Endothelial cell of umbilical vein (primary cell): ENCODE results near the gene CYCS. TPM values are rescaled to one million over a fixed set of nuclear protein-coding genes. Genes with fewer than 3 reads are reported as not detected.

ENCODE experiments used
- BruUV-seq: library from RNA; stranded (reverse); fragments of 400-500 nt; replicated peaks from 2 replicates; lab custom pipeline; 2021; lab: Mats Ljungman, UMichigan
- CTCF ChIA-PET: fragments of 300-600, 350-600 bp; sonication (Branson Sonifier 250); formaldehyde crosslinking; loops from one replicate; lab custom pipeline; 2021; ENCODE audit warnings: antibody characterized with exemption, inconsistent platforms; lab: Charles Lee
- POLR2A ChIA-PET: fragments of 300-600, 350-600 bp; sonication (Branson Sonifier 250); formaldehyde crosslinking; loops from one replicate; lab custom pipeline; 2021; ENCODE audit warnings: antibody characterized with exemption, inconsistent platforms; lab: Charles Lee
- DNase-seq: peaks from one replicate; pipeline ENCODE4 v3.0.0-alpha.2; 2011; ENCODE audit warnings: low read depth, low spot score
- FAIRE-seq: peaks from 2 replicates; lab custom pipeline; 2011; peaks lifted over from hg19 to GRCh38; lab: Jason Lieb, UNC
- H2AFZ ChIP-seq: 2 replicates; pipeline ENCODE4 v1.6.0; 2012; ENCODE audit warnings: low read depth, low read length, control low read depth, inconsistent platforms
- H3K27ac ChIP-seq: 2 replicates; pipeline ENCODE4 v1.5.1; 2011; ENCODE audit warnings: low read depth, mild to moderate bottlenecking, control low read depth, low read length, moderate library complexity; ENCODE audit not compliant: insufficient read depth
- H3K27me3 ChIP-seq, 2 experiments: 2 replicates each; pipeline versions ENCODE4 v1.6.0 to v1.6.1; 2011; ENCODE audit warnings: low read length in 2 of 2, mixed read lengths in 1 of 2; ENCODE audit not compliant: control insufficient read depth in 2 of 2, insufficient read depth in 2 of 2
- H3K36me3 ChIP-seq, 2 experiments: 2 replicates in 1 of 2; 3 replicates in 1 of 2; pipeline ENCODE4 v1.5.1; 2011; ENCODE audit warnings: low read length in 2 of 2, mild to moderate bottlenecking in 1 of 2, moderate library complexity in 1 of 2; ENCODE audit not compliant: control insufficient read depth in 2 of 2, insufficient read depth in 2 of 2; ENCODE audit errors: extremely low read depth in 1 of 2
- H3K4me1 ChIP-seq: 3 replicates; pipeline ENCODE4 v1.5.1; 2011; ENCODE audit warnings: mild to moderate bottlenecking, low read length; ENCODE audit not compliant: control insufficient read depth, insufficient read depth; ENCODE audit errors: extremely low read depth
- H3K4me2 ChIP-seq: 2 replicates; pipeline ENCODE4 v1.6.1; 2011; ENCODE audit warnings: low read length, control low read depth, mixed read lengths; ENCODE audit not compliant: insufficient read depth
- H3K4me3 ChIP-seq, 3 experiments: fragments of 200-600 bp in 1 of 3; sonication (generic), shearing (Covaris generic) in 1 of 3; replicated peaks in 1 of 3; 2 replicates each; pipeline ENCODE4 v1.5.1; 2011 to 2016; ENCODE audit warnings: control low read depth in 3 of 3, low read length in 3 of 3, mild to moderate bottlenecking in 2 of 3, inconsistent platforms in 1 of 3, low read depth in 1 of 3, moderate library complexity in 1 of 3; ENCODE audit not compliant: insufficient read depth in 1 of 3
- H3K79me2 ChIP-seq: 2 replicates; pipeline ENCODE4 v1.6.0; 2012; ENCODE audit warnings: low read length, inconsistent platforms; ENCODE audit not compliant: control insufficient read depth, insufficient read depth
- H3K9ac ChIP-seq: replicated peaks from 2 replicates; pipeline ENCODE3; 2011; ENCODE audit warnings: low read length, control low read depth; ENCODE audit not compliant: insufficient read depth; ENCODE audit errors: extremely low read depth
- H3K9me1 ChIP-seq: replicated peaks from 3 replicates; pipeline ENCODE4 v1.6.0; 2011; ENCODE audit warnings: mild to moderate bottlenecking, low read length; ENCODE audit not compliant: control insufficient read depth, insufficient read depth; ENCODE audit errors: extremely low read depth
- H3K9me3 ChIP-seq: replicated peaks from 2 replicates; pipeline ENCODE4 v1.5.1; 2012; ENCODE audit warnings: low read length, inconsistent platforms; ENCODE audit not compliant: control insufficient read depth, insufficient read depth
- H4K20me1 ChIP-seq: replicated peaks from 2 replicates; pipeline ENCODE3; 2011; ENCODE audit warnings: mild to moderate bottlenecking, low read length; ENCODE audit not compliant: control insufficient read depth, insufficient read depth; ENCODE audit errors: extremely low read depth
- EZH2 ChIP-seq: IDR thresholded peaks from 2 replicates; pipeline ENCODE4 v1.6.1; 2012; ENCODE audit warnings: borderline replicate concordance, low read depth, mild to moderate bottlenecking, moderate library complexity, low read length, inconsistent platforms; ENCODE audit not compliant: severe bottlenecking
- FOS ChIP-seq: IDR thresholded peaks from 2 replicates; pipeline ENCODE4 v1.6.1; 2011; ENCODE audit warnings: mild to moderate bottlenecking, low read length, moderate library complexity, borderline replicate concordance; ENCODE audit not compliant: insufficient read depth
- GATA2 ChIP-seq: IDR thresholded peaks from 2 replicates; pipeline ENCODE4 v1.7.0; 2011; ENCODE audit warnings: low read depth, mild to moderate bottlenecking, moderate library complexity, mixed read lengths, low read length; ENCODE audit not compliant: insufficient read length, insufficient read depth
- JUN ChIP-seq: IDR thresholded peaks from 2 replicates; pipeline ENCODE4 v1.6.1; 2011; ENCODE audit warnings: borderline replicate concordance, low read depth; ENCODE audit not compliant: insufficient read length, insufficient read depth
- POLR2A ChIP-seq: IDR thresholded peaks from 2 replicates; pipeline ENCODE4 v1.6.1; 2012; ENCODE audit warnings: low read depth, mild to moderate bottlenecking, control low read depth, low read length
- POLR2AphosphoS5 ChIP-seq: IDR thresholded peaks from 2 replicates; pipeline ENCODE4 v1.6.1; 2012; ENCODE audit warnings: low read depth, mild to moderate bottlenecking, control low read depth, low read length, moderate library complexity; ENCODE audit not compliant: insufficient read depth
- dilution Hi-C: fragments of 300-500 bp; cut with MboI; formaldehyde crosslinking; loops from one replicate; pipeline ENCODE4 v1.15.0; 2019; ENCODE audit warnings: low sequenced_read_pairs; ENCODE audit not compliant: extremely low pct_ligation_motif_present
- intact Hi-C: fragments of 100-400 bp; cut with micrococcal nuclease; formaldehyde crosslinking; loops from one replicate; pipeline ENCODE4 v1.10.0; 2022
- polyA plus RNA-seq, 4 experiments: library from polyadenylated mRNA; depleted of rRNA in 3 of 4; stranded (reverse) in 3 of 4; unstranded in 1 of 4; fragments of >200 nt; gene quantifications; 2 replicates each; pipeline versions ENCODE4 v1.2.1 to v1.2.3, GENCODE V29; 2011 to 2012; ENCODE audit warnings: missing spikeins in 1 of 4
- total RNA-seq: library from RNA; stranded (reverse); gene quantifications from 2 replicates; pipeline ENCODE4 v1.2.3, GENCODE V29; 2021
- TF ChIP-seq, protein P1 (sequence below), 2 donors: IDR thresholded peaks; 1 replicate in 1 of 2; 2 replicates in 1 of 2; pipeline ENCODE4 v1.5.1; 2011; ENCODE audit warnings: low read length in 2 of 2, mild to moderate bottlenecking in 2 of 2, moderate library complexity in 2 of 2, control low read depth in 1 of 2, inconsistent platforms in 1 of 2, low read depth in 1 of 2; ENCODE audit not compliant: insufficient read depth in 1 of 2; ENCODE audit errors: extremely low read depth in 1 of 2
- TF ChIP-seq, protein P2 (sequence below): IDR thresholded peaks from 2 replicates; pipeline ENCODE4 v1.6.1; 2011; ENCODE audit not compliant: insufficient read depth, insufficient read length

CYCS gene
- total and polyA plus RNA-seq, 2 donors (not counting 3 experiments of a cell fraction or from before 2014, with no cell fraction given): 21.4 to 134 TPM

DNA sequence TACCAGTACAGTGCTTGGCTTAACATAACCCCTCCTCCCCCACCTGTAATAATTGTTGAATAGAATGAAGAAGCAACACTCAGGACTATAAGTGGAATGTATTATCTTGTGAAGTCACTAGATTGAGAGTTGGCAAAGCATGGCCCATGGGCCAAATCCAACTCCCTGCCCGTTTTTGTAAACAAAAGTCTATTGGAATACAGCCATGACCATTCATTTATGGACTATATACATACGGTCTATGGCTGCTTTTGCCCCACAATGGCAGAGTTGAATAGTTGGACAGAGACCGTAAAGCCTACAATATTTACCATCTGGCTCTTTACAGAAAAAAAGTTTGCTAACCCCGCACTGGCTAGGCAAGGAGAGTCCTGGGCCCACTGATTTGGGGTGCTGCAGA, 48.1 kb upstream of the CYCS start:
- CTCF ChIA-PET: no interaction called here
- no TSS peak for BruUV-seq
- dilution Hi-C loops: no loop called here

DNA sequence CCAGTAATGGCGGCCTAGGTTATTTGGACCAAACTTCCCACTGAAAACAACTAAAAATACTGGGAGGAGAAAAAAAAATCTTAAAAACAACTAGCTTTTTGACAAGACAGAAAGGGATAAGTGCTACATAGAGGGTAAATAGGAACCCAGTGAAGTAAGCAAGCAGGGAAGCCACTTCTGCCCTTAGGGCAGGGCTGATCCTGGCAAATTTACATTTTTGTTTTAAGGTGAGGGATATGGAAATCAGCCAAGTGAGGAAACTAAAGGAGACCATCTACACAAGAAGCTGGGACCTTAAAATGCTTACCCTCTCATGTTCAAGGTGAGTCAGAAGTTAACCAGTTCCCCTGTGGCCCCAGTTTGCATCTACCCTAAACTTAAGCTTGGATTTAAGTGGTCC, 46.5 kb upstream of the CYCS start:
- Histone ChIP-seq H4K20me1 (no peaks in the 10 kb centered on the region), H3K27ac (no peak overlapping the region), H3K4me1 (no peaks in the 10 kb centered on the region), H2AFZ (no peak overlapping the region), H3K79me2 (no peaks in the 10 kb centered on the region), H3K27me3 (no peaks in the 10 kb centered on the region), H3K4me3 (no peak overlapping the region), H3K9me1 (no peaks in the 10 kb centered on the region), H3K9me3 (no peaks in the 10 kb centered on the region), H3K36me3 (no peaks in the 10 kb centered on the region), H3K4me2 (no peak overlapping the region), H3K9ac (no peak overlapping the region)
- dilution Hi-C loops (no loop called here), intact Hi-C loops (no loop called here)
- POLR2A ChIA-PET: no interaction called here
- FAIRE-seq (no peak), DNase-seq (no peak)
- BruUV-seq: no TSS peak
- TF ChIP-seq POLR2AphosphoS5: no peak
- no peak for TF ChIP-seq POLR2A
- TF ChIP-seq, protein P1, sequence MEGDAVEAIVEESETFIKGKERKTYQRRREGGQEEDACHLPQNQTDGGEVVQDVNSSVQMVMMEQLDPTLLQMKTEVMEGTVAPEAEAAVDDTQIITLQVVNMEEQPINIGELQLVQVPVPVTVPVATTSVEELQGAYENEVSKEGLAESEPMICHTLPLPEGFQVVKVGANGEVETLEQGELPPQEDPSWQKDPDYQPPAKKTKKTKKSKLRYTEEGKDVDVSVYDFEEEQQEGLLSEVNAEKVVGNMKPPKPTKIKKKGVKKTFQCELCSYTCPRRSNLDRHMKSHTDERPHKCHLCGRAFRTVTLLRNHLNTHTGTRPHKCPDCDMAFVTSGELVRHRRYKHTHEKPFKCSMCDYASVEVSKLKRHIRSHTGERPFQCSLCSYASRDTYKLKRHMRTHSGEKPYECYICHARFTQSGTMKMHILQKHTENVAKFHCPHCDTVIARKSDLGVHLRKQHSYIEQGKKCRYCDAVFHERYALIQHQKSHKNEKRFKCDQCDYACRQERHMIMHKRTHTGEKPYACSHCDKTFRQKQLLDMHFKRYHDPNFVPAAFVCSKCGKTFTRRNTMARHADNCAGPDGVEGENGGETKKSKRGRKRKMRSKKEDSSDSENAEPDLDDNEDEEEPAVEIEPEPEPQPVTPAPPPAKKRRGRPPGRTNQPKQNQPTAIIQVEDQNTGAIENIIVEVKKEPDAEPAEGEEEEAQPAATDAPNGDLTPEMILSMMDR (IDR thresholded peaks at IDR 0.05; ENCODE audit: extremely low read depth in 1 of 2, insufficient read depth in 1 of 2, low read depth in 1 of 2, low read length in 2 of 2): no peak
- no peak for TF ChIP-seq GATA2
- no peak for TF ChIP-seq EZH2
- no peak for TF ChIP-seq FOS
- no peak for TF ChIP-seq JUN
- CTCF ChIA-PET: interaction anchor here (1.1 to 1.5 kb wide), 3 partner anchors 9 to 45 kb away, joined by 3 to 5 read pairs (median 3); no protein-coding TSS in a partner anchor

More for the DNA sequence above, 48.1 kb upstream of the CYCS start:
- H4K20me1 ChIP-seq: no peaks in the 10 kb centered on the region
- H2AFZ ChIP-seq: no peak overlapping the region
- no peak overlapping the region for H3K9ac ChIP-seq
- H3K27me3 ChIP-seq: no peaks in the 10 kb centered on the region
- H3K27ac ChIP-seq: no peak overlapping the region
- FAIRE-seq: no peak
- no peak for DNase-seq
- no peak overlapping the region for H3K4me2 ChIP-seq
- TF ChIP-seq, protein P2, sequence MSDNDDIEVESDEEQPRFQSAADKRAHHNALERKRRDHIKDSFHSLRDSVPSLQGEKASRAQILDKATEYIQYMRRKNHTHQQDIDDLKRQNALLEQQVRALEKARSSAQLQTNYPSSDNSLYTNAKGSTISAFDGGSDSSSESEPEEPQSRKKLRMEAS: no peak
- TF ChIP-seq GATA2 (no peak), POLR2AphosphoS5 (no peak)
- no peaks in the 10 kb centered on the region for H3K4me1 ChIP-seq
- H3K79me2 ChIP-seq: no peaks in the 10 kb centered on the region
- no peaks in the 10 kb centered on the region for H3K36me3 ChIP-seq
- H3K9me1 ChIP-seq: no peaks in the 10 kb centered on the region
- intact Hi-C loops: no loop called here
- POLR2A ChIA-PET: no interaction called here
- no peaks in the 10 kb centered on the region for H3K9me3 ChIP-seq
- no peak overlapping the region for H3K4me3 ChIP-seq
